Measurements from ENCODE around the gene CCDC63. TPM values are rescaled to one million over a fixed set of nuclear protein-coding genes. Genes with fewer than 3 reads are reported as not detected.
"Not testable (repeated sequence)": the region's sequence is repeated elsewhere in the genome, so short reads cannot be mapped to it uniquely, and the experiment has no call there.

CCDC63 gene
- total RNA-seq, 1 experiment from 2014 or later: not detected

- no peak for DNase-seq (ENCODE audit: low spot score)
Measured at GRCh38 chr12:110923192-110923591, 76.4 kb downstream of the CCDC63 start.

- DNase-seq (ENCODE audit: low spot score): no peak
Measured at GRCh38 chr12:110923692-110924334, 77.0 kb downstream of the CCDC63 start.

DNA sequence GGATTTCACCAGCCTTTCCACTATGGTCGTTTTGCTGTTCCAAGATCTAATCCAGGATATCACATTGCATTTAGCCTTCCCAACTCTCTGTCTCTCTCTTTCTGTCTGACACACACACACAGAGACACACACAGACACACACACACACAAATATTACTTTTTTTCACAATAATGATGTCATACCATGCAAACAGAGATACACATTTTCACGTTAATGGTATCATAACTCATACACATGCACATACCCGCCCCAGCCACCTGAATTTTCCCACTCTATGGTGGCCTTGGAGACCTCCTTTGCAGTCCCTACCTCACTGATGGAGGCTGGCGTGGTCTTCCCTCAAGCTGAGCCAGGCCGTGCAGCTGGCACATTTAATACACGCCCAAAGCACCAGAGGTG lies 80.8 kb downstream of the CCDC63 start:
- DNase-seq (ENCODE audit: low spot score): no peak

- no peak for DNase-seq (ENCODE audit: low spot score)
Measured at GRCh38 chr12:110928700-110929099, 81.9 kb downstream of the CCDC63 start.

DNA sequence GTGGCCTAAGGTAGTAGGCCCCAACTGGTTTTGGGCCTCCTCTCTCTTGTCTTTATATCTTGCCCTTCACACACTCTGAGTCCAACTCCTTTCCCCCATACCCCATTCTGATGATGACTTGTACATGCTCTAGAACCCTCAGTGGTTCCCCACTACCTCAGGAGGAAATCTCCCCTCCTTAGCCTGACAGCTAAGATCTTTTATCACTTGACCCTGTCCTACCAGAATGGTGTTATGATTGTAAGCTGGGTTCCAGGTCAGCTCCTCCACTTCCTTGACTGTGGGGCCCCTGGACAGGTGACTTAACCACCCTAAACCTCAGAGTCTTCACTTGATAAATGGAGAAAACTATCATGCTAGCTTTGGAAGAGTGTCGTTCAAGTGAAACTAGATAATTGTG lies 83.0 kb downstream of the CCDC63 start:
- DNase-seq (ENCODE audit: low spot score): no peak

DNA sequence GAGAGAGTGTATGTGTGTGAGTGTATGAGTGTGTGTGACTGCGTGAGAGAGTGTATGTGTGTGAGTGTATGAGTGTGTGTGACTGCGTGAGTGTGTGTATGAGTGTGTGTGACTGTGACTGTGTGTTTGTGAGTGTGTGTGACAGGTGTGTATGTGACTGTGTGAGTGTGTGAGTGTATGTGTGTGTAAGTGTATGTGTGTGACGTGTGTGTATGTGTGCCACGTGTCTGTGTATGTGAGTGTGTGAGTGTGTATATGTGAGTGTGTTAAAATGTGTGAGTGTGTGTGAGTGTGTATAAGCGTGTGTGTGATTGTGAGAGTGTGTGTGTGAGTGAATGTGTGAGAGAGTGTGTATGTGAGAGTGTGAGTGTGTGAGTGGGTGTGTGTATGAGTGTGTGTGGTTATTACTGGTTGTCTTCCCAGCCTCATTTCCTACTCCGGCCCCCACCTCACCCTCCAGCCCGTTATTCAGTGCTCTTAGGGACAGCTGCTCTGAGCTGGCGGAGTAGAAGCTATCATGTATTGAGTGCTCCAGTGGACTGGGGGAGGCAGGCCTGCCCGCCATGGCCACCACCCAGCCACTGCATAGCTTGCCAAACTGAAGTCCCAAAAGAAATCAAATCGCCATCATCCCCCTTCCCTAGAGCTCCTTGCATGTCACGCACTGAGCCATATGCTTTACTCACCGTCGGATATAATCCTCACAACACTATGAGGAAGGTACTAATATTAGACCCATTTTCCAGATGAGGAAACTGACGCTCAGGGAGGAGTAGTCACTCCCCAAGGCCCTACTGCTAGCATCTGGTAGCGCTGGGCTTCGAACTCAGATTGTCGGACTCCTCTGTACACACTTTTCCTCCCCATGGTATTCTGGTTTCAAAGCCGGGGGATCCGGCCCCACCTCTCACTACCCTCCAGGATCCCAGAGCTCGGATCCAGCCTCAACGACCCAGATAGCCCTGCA lies 83.8 kb downstream of the CCDC63 start:
- no peak for DNase-seq (ENCODE audit: low spot score)

DNA sequence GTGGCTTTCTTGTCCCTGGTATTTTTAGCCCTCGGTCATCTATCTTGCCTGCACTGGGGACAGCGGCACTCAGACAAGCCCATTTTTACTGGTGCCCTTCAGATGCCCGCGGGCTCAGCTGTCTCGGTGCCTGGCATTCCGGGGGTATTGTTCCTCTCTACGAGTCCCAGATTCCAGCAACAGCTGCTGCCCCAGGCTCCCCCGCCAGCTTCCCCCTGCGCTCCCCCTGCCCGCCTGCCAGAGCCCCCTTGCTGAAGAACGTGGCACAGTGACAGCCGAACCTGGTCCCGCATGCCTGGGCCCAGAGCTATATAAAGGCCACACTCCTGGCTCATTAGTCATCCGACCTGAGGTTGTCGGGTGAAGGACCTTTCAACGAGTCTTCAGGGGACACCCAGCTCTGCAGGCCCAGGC lies 84.5 kb downstream of the CCDC63 start:
- DNase-seq (ENCODE audit: low spot score): no peak

GRCh38 chr12:110932046-110932445 lies 85.3 kb downstream of the CCDC63 start:
- no peak for DNase-seq (ENCODE audit: low spot score)

- DNase-seq (ENCODE audit: low spot score): no peak
Measured at GRCh38 chr12:110933326-110933974, 86.7 kb downstream of the CCDC63 start.

GRCh38 chr12:110934093-110934852 lies 87.5 kb downstream of the CCDC63 start:
- no peak for DNase-seq (ENCODE audit: low spot score)

GRCh38 chr12:110935588-110935987 lies 88.8 kb downstream of the CCDC63 start:
- no peak for DNase-seq (ENCODE audit: low spot score)

GRCh38 chr12:110936367-110937103 lies 89.7 kb downstream of the CCDC63 start:
- no peak for DNase-seq (ENCODE audit: low spot score)

DNA sequence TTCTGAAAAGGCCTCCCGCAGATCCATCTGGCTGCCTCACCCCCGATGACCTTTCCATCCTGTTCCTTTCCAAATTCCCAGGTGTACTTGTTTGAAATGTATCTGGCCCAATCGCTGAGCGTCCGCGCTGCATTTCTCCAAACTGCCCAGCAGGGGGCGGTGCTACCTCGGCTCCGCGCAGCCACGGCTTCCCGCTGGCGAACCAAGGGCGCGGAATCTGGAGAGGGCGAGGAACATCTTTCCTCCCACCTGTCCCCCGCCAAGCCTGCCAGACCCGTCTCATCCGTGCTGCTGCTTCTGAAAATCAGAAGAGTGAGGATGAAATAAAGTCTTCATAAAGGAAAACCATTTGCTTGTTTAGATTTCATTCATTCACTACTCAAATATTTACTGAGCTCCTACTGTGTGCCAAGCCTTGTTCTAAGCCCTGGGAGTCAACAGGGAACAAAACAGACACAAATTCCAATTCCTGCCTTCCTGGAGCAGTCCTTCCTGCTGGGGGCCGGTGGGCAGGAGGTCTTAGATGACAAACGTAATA lies 90.4 kb downstream of the CCDC63 start:
- peak; percentile 36 for DNase-seq (ENCODE audit: low spot score)

DNA sequence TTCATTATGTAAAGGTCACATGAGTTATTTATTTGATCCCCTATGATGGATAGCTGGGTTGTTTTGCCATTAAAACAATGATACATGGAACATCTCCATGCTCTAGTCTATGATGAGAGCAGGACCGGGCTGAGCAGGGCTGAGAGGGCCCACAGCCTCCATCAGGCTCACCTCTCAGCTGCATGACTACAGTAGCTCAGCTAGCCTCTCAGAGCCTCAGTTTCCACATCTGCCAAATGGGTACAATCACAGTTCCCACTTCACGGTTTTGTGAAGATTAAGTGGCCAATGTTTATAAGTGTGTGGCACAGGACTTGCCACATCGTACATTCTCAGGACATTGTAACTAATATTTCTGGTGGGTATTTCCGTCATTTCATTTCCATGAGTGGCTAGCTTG lies 93.5 kb downstream of the CCDC63 start:
- DNase-seq (ENCODE audit: low spot score): no peak

- DNase-seq (ENCODE audit: low spot score): no peak
Measured at GRCh38 chr12:110940933-110941332, 94.1 kb downstream of the CCDC63 start.

GRCh38 chr12:110941391-110941790 lies 94.6 kb downstream of the CCDC63 start:
- DNase-seq (ENCODE audit: low spot score): no peak

DNA sequence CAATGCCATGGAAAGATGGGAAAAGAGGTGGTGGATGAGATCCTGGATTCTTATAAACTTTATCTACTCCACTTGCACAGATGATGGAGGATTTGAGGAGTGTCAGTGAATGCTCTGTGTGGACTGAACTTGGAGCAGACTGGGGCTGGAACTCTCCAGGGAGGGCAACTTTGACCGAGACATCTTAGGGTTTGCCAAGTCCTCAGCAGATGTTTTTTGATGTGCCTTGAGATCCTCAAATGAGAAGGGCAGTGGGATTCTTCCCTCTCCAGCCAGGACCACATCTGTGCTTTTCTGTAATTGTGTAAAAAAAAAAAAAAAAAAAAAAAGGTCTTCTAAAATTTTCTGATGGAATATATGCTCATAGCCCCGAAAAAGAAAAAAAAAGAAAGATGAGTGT lies 96.6 kb downstream of the CCDC63 start:
- no peak for DNase-seq (ENCODE audit: low spot score)

DNA sequence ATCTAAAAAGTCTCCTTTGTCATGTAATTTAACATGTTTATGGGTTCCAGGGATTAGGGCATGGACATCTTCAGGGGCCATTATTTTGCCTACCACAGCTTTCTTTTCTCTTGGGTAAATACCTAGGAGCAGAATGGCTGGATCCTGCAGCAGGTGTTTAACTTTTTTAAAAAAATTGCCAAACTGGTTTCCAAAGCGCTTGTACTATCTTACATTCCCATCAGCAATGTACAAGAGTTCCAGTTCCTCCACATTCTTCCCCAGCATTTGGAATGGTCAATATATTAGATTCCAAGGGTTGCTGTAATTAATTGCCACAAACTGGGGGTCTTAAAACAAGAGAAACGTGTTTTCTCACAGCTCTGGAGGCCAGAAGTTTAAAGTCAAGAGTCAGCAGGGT lies 101.3 kb downstream of the CCDC63 start:
- no peak for DNase-seq (ENCODE audit: low spot score)

- not testable (repeated sequence) for DNase-seq (ENCODE audit: low spot score)
Measured at GRCh38 chr12:110950466-110950865, 103.7 kb downstream of the CCDC63 start.

GRCh38 chr12:110950867-110951266 lies 104.1 kb downstream of the CCDC63 start:
- DNase-seq (ENCODE audit: low spot score): not testable (repeated sequence)

All from H4 (cell line).